HuH-7 (cell line): Measurements from ENCODE around the gene HDAC3.

Experiments
- DNase-seq: peaks from one replicate; pipeline ENCODE4 v3.0.0; 2011; ENCODE audit warnings: low spot score

HDAC3 gene

GRCh38 chr5:141657937-141658545 lies 21.4 kb upstream of the HDAC3 start:
- no peak for DNase-seq

- DNase-seq: no peak
Observed at GRCh38 chr5:141657404-141657803, 20.8 kb upstream of the HDAC3 start.

- no peak for DNase-seq
Observed at GRCh38 chr5:141656396-141656795, 19.7 kb upstream of the HDAC3 start.

DNA sequence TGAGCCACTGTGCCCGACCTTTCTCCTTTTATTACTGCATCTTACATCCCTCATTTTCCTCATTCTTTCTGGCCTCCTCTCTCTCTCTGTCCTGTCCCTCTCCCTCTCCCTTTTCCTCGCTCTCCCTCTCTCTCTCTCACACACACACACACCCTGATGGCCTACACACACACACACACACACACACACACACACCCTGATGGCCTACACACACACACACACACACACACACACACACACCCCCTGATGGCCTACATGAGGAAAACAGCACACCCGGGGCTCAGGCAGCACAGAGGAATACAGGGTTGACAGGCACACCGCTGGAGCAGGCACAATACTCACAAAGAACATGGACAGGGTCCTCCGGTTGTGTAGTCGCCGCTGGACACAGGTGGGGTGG lies 18.4 kb upstream of the HDAC3 start:
- DNase-seq: no peak

DNA sequence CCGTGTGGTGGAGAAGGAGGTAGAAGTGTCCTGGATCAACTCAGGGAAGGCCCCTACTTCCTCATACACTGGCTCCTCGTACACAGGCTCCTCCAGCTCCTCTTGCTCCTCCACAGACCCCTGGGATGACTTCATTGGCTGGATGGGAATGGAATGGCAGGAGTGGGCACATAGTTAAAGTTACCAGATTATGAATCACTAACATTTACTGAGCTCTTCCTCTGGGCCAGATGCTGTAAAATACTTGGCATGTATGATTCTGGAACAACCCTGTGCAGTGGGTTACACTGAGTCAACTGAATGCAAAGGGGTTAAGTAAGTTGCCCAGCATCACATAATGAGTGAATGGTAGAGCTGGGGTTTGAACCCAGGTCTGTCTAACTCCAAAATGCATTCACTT lies 17.6 kb upstream of the HDAC3 start:
- no peak for DNase-seq

DNA sequence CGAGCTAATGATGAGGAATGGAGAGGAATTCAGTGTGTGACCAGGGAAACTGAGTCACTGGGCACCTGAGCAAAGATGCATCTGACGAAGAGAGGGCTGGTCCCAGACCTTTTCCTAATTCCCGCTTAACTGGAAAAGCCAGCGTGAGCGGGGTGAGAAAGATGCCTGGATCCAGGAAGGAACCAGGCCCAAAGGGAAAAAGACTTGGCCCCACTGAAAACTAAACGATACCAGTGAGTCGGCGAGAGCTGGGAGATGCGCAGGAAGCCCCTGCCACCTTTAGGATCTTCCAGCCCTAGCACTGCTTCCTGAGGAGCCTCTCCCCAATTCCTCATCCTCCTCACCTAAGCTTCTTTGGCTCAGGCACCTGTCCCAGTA lies 15.1 kb upstream of the HDAC3 start:
- peak; percentile 25 for DNase-seq

- peak; percentile 93 for DNase-seq
Observed at GRCh38 chr5:141650851-141651727, 14.4 kb upstream of the HDAC3 start, which contains the start of gene FCHSD1. FCHSD1 (minus strand) TSS chr5:141651418; CDS start chr5:141651368, 50 bp downstream.

- DNase-seq: no peak
Observed at GRCh38 chr5:141649972-141650371, 13.3 kb upstream of the HDAC3 start.

GRCh38 chr5:141649056-141649688 lies 12.5 kb upstream of the HDAC3 start:
- no peak for DNase-seq

GRCh38 chr5:141647851-141648250 lies 11.2 kb upstream of the HDAC3 start:
- no peak for DNase-seq

GRCh38 chr5:141647242-141647641 lies 10.6 kb upstream of the HDAC3 start:
- no peak for DNase-seq

- DNase-seq: no peak
Observed at GRCh38 chr5:141646026-141646425, 9.4 kb upstream of the HDAC3 start.

- DNase-seq: peak; percentile 66
Observed at GRCh38 chr5:141641634-141642267, 5.1 kb upstream of the HDAC3 start.

- DNase-seq: no peak
Observed at GRCh38 chr5:141640698-141641097, 4.0 kb upstream of the HDAC3 start.

DNA sequence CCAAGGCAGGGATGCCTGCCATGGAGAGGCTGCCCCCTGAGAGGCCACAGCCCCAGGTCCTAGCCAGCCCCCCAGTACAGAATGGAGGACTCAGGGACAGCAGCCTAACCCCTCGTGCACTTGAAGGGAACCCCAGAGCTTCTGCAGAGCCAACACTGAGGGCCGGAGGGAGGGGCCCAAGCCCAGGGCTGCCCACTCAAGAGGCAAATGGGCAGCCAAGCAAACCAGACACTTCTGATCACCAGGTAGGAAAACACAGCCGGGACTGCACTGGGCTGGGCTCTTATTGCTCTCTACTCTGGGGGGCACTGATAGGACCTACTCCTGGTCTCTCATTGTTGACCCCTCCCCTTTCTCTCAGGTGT lies 3.4 kb upstream of the HDAC3 start:
- DNase-seq: no peak

DNA sequence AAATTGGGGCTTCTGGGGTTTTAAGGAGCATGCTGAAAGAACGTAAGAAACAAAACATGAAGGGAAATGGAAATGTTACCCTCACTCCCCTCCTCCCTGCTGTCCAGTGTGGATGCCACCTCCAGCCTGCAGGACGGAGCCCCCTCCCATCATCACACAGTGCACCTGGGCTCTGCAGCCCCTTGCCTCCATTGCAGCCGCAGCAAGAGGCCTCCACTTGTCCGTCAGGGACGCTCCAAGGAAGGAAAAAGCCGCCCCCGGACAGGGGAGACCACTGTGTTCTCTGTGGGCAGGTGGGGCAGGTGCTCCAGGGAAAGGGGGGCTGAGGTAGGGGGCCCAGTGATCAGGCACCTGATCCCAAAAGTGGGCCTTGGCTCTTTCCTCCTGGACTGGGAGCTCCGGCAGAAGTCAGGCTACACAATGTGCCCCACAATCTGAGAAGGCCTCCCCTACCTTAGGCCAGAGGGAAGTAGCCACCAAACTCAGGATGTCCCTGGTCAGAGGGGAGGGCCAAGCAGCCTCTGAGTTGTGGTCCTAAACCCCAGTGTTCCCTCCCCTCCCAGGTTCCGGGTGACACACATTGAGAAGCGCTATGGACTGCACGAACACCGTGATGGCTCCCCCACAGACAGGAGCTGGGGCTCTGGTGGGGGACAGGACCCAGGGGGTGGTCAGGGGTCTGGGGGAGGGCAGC lies 2.9 kb upstream of the HDAC3 start:
- no peak for DNase-seq

- no peak for DNase-seq
Observed at GRCh38 chr5:141638771-141639170, 2.1 kb upstream of the HDAC3 start.

GRCh38 chr5:141637767-141638419 lies 1.2 kb upstream of the HDAC3 start:
- DNase-seq: peak; percentile 60

GRCh38 chr5:141637123-141637766 lies 596 bp upstream of the HDAC3 start:
- DNase-seq: peak; percentile 44

- no peak for DNase-seq
Observed at GRCh38 chr5:141636106-141636412, 590 bp downstream of the HDAC3 start.

GRCh38 chr5:141635646-141636045 lies 1.0 kb downstream of the HDAC3 start:
- DNase-seq: no peak
